ENCODE measurements around the gene PTPA.

- TF ChIP-seq PATZ1 (CRISPR knock-in tag; IDR thresholded peaks at IDR 0.05; ENCODE audit: borderline replicate concordance): no peak
- no peak for TF ChIP-seq ZNF565 (CRISPR knock-in tag; conservative IDR thresholded peaks at IDR 0.05; ENCODE audit: low read depth)
- no peak for TF ChIP-seq ARNTL (CRISPR knock-in tag; IDR thresholded peaks at IDR 0.05; ENCODE audit: borderline replicate concordance, low read depth)
- no peak for TF ChIP-seq RARB (CRISPR knock-in tag; IDR thresholded peaks at IDR 0.05)
- no peak for TF ChIP-seq ZNF70 (CRISPR knock-in tag; IDR thresholded peaks at IDR 0.05)
- no peak for TF ChIP-seq ISL1 (CRISPR knock-in tag; IDR thresholded peaks at IDR 0.05)
- no peak for TF ChIP-seq ZFP3 (CRISPR knock-in tag; IDR thresholded peaks at IDR 0.05)
- no peak for TF ChIP-seq ZNF8 (CRISPR knock-in tag; IDR thresholded peaks at IDR 0.05)
- TF ChIP-seq ZC3H10 (CRISPR knock-in tag; IDR thresholded peaks at IDR 0.05): no peak
- TF ChIP-seq ZFP30 (CRISPR knock-in tag; IDR thresholded peaks at IDR 0.05): no peak
Observed at GRCh38 chr9:129081388-129081904, 29.8 kb upstream of the PTPA start.

All from SK-N-SH treated with all-trans-retinoic acid at 6 μM for 48 hours (cell line).